NCI-H2081 (cell line): Measurements from ENCODE around the gene JUN.
"Not testable (repeated sequence)": the region's sequence is repeated elsewhere in the genome, so short reads cannot be mapped to it uniquely, and the experiment has no call there.

Source experiments
- DNase-seq, 2 experiments: peaks; one replicate each; lab custom pipeline; 2025; lab: John Stamatoyannopoulos, UW

JUN gene

GRCh38 chr1:58808077-58808476, 24.2 kb upstream of the JUN start:
- DNase-seq, result no peak

- DNase-seq, result peak in 1 of 2 experiments; percentile 11
These were observed 22.1 kb upstream of the JUN start for GRCh38 chr1:58805716-58806571.

- no peak for DNase-seq
These were observed 21.2 kb upstream of the JUN start for GRCh38 chr1:58804853-58805565.

GRCh38 chr1:58803858-58804257, 20.0 kb upstream of the JUN start:
- no peak for DNase-seq

GRCh38 chr1:58802640-58803399, 19.0 kb upstream of the JUN start:
- DNase-seq, result peak in 1 of 2 experiments; percentile 75

- DNase-seq, result not testable (repeated sequence)
These were observed 17.4 kb upstream of the JUN start for GRCh38 chr1:58801286-58801685.

- DNase-seq, result no peak
These were observed 15.8 kb upstream of the JUN start for GRCh38 chr1:58799650-58800049.

- DNase-seq, result no peak
These were observed 15.1 kb upstream of the JUN start for GRCh38 chr1:58798910-58799442.

GRCh38 chr1:58796416-58796815, 12.6 kb upstream of the JUN start:
- no peak for DNase-seq

- DNase-seq, result no peak
These were observed 10.7 kb upstream of the JUN start for GRCh38 chr1:58794585-58794984.

- DNase-seq, result no peak
These were observed 9.0 kb upstream of the JUN start for GRCh38 chr1:58792846-58793245.

- DNase-seq, result no peak
These were observed 7.3 kb upstream of the JUN start for GRCh38 chr1:58791106-58791505.

- no peak for DNase-seq
These were observed 6.3 kb upstream of the JUN start for GRCh38 chr1:58789996-58790660.

GRCh38 chr1:58789322-58789856, 5.5 kb upstream of the JUN start:
- no peak for DNase-seq

GRCh38 chr1:58788259-58788658, 4.4 kb upstream of the JUN start:
- no peak for DNase-seq

- no peak for DNase-seq
These were observed 3.0 kb upstream of the JUN start for GRCh38 chr1:58786927-58787245.

- no peak for DNase-seq
These were observed 2.5 kb upstream of the JUN start for GRCh38 chr1:58786184-58786926.

- DNase-seq, result peak; percentile 75 to 88
These were observed 1.7 kb upstream of the JUN start for GRCh38 chr1:58785442-58786058.

GRCh38 chr1:58784758-58785441, 1.1 kb upstream of the JUN start:
- peak; percentile 84 to 88 for DNase-seq
